Inflammatory macrophage (primary cell): ENCODE data around the gene EPHX1.
"Not testable (repeated sequence)": the region's sequence is repeated elsewhere in the genome, so short reads cannot be mapped to it uniquely, and the experiment has no call there.

Experiments used
- DNase-seq, 2 donors: peaks; one replicate each; pipeline ENCODE4 v3.0.0-alpha.2; 2020 to 2022

Gene EPHX1

DNA sequence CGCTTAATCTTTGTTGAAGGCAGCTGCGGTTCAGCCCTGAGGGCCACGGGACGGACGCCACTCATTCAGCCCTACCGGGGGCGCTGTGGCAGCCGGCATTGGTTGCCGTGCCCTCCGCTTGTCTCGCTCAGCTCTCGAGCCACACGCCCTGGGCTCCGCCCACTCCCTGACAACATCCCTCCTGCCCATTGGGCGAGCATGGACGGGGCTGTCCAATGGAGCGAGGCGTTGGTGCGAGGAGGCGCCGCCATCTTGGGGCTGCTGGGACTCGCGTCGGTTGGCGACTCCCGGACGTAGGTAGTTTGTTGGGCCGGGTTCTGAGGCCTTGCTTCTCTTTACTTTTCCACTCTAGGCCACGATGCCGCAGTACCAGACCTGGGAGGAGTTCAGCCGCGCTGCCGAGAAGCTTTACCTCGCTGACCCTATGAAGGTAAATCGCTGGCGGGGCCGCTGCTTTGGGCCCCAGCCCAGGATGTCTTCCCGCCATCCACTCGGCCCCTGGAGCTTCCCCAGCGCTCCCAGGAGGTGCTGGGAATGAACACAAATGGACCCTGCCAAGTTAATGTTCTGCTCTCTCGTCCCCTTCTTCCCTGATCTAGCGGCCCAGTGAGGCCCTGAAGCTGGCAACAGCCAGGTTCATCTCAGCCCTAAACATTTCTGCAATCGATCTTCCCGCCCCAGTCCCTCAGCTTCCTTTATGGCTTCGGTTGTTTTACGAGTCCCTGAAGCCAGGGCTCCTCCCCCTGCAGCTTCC lies 32.2 kb upstream of the EPHX1 start, which contains the start of gene SRP9:
Gene SRP9, plus strand, starts transcription at position 244 of the 754 bp plus-strand sequence. Its CDS starts 115 bp downstream, at position 359.
- DNase-seq, result peak; percentile 99

DNA sequence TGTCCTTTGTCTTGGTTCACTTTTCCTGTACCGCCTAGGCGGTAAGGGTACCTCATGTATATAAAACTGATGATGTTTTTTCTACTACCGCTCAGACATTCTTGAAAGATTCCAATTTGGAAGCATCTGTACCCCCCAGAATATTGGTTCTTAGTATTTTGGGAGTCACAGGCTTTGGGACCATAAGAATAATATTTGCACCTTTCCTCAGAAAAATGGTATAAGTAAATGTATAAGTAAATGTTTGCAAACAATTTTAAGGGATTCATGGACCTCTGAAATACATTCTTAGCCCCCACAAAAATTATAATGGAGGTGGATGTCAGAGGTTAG lies 31.6 kb upstream of the EPHX1 start:
- no peak for DNase-seq

DNA sequence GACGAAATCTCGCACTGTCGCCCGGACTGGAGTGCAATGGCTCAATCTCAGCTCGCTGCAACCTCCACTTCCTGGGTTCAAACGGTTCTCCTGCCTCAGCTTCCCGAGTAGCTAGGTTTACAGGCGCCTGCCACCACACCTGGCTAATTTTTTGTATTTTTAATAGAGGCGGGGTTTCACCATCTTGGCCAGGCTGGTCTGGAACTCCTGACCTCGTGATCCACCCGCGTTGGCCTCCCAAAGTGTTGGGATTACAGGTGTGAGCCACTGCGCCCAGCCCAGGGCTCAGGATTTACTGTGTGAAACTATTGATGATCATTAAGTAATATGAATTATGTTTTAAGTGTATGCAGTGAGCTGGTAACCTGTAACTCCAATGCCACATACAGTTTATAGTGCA lies 30.8 kb upstream of the EPHX1 start:
- DNase-seq, result not testable (repeated sequence)

DNA sequence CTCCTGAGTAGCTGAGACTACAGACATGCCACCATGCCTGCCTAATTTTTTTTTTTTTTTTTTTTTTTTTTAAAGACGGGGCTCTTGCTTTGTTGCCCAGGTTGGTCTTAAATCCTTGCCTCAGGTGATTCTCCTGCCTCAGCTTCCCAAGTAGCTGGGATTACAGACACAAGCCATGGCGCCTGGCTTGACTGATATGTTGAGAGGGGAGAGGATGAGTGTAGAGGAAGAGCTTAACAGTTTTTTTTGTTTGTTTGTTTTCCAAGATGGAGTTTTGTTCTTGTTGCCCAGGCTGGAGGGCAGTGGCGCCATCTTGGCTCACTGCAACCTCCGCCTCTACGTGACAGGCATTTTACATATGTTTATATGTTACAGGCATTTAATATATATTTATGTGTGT lies 29.8 kb upstream of the EPHX1 start:
- no peak for DNase-seq

DNA sequence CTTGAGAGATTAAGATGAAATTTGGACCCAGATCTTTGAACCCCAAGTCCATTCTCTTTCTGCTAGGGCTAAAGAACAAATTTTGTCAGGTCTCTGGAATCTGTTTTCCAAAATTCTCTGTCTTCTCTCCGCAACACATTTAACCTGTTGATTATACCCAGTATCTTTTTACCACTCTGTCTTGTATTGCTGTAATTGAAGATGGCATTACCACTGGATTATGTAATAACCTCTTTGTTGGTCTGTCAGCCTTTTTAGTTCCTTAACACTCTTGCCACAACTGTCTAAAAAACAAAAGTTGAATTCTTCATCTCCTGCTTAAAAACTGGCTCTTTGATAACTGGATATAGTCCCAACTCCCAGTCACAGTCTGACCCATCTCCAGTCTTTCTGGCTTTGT lies 29.3 kb upstream of the EPHX1 start:
- DNase-seq, result peak; percentile 21 to 55

DNA sequence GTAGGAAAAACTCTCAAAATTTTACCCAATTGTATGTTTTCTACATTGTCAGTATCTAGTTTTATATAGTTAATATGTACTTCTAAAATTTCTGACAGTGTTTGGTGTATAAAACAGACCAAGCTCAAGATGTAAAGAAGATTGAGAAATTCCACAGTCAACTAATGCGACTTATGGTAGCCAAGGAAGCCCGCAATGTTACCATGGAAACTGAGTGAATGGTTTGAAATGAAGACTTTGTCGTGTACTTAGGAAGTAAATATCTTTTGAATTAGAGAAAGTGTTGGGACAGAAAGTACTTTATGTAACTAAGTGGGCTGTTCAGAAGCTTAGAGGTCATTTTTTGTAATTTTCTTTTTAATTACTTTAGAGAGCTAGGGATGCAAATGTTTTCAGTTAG lies 20.8 kb upstream of the EPHX1 start:
- DNase-seq, result not testable (repeated sequence)

DNA sequence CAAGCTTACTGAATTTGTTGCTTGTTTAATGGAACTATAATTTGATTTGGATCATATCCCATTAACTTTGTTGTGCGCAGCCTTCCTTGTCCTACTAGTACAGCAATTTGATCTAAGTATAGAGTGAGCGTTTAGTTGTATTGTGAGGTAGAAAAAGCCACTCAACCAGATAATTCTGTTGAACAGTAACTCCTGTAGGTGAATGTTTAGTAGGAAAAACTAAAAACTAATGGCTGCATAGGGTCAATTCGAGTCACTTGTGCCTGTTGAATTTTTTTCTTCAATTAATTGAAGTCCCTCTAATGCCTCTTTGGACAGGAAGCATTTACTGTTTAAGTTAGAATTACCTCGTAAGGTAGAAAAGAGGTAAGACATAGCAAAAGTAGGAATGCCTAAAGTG lies 15.0 kb upstream of the EPHX1 start:
- DNase-seq, result no peak

DNA sequence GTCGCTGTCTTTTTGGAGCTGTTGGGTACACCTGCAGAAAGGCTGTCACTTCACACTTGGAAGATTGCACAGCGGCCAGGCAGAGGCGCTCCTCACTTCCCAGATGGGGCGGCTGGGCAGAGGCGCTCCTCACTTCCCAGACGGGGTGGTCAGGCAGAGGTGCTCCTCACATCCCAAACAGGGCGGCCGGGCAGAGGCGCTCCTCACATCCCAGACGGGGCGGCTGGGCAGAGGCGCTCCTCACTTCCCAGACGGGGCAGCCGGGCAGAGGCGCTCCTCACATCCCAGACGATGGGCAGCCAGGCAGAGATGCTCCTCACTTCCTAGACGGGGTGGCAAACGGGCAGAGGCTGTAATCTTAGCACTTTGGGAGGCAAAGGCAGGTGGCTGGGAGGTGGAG lies 13.8 kb upstream of the EPHX1 start:
- DNase-seq, result not testable (repeated sequence)

DNA sequence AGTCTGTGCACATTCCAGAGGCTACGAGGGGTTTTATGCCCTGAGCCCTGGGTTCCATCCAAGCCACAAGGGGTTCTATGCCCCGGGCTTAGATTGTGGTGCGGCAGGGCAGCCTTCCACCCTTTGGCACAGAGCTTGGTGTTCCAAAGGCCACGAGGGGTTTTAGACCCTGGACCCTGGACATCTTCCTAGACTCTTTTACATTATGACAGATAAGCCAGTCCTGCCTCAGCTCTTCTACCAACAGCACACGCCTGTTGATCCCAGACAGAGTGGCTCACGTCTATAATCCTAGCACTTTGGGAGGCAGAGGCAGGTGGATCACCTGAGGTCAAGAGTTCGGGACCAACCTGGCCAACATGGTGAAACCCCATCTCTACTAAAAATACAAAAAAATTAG lies 8.8 kb upstream of the EPHX1 start:
- DNase-seq, result not testable (repeated sequence)

DNA sequence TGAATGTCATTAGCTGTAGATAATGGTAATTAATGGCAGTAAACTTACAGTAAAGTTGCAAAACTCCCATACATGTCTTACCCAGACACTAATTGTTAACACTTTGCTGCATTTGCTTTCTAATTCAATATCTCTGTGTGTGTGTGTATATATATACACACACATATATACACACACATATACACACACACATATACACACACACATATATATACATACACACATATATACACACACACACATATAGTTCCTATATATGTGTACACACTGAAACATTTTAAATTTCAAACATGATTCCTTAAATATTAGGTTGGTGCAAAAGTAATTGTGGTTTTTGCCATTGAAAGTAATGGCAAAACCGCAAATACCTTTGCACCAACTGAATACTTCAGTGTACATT lies 3.7 kb upstream of the EPHX1 start:
- DNase-seq, result no peak

DNA sequence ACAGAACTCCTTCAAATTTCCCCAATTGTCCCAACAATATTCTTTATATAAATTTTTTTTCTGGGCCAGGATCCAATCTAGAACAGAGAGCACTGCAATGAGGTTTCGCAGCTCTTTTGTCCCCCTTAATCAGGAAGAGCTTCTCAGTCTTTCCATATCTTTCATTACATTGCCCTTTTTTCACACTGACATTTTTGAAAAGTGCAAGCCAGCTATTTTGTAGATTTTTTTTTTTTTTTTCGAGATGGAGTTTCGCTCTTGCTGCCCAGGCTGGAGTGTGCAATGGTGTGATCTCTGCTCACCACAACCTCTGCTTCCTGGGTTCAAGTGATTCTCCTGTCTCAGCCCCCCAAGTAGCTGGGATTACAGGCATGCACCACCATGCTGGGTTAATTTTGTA lies 3.2 kb upstream of the EPHX1 start:
- not testable (repeated sequence) for DNase-seq

DNA sequence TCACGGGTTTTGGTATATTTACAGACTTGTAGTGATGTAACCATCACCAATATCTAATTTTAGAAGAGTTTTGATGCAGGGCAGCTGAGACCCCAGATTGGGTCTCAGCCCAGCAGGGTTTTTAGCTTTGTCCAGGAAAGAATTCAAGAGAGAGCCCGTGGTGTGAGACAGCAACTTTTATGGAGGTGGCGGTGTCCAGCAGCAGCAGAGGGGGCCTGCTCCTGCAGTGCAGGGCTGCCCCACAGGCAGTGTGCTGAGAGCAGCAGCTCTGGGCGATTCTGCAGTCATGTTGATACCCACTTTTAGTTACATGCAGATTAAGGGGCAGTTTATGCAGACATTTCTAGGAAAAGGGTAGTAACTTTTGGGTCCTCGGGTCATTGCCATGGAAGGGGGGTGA lies 1.8 kb upstream of the EPHX1 start:
- no peak for DNase-seq

DNA sequence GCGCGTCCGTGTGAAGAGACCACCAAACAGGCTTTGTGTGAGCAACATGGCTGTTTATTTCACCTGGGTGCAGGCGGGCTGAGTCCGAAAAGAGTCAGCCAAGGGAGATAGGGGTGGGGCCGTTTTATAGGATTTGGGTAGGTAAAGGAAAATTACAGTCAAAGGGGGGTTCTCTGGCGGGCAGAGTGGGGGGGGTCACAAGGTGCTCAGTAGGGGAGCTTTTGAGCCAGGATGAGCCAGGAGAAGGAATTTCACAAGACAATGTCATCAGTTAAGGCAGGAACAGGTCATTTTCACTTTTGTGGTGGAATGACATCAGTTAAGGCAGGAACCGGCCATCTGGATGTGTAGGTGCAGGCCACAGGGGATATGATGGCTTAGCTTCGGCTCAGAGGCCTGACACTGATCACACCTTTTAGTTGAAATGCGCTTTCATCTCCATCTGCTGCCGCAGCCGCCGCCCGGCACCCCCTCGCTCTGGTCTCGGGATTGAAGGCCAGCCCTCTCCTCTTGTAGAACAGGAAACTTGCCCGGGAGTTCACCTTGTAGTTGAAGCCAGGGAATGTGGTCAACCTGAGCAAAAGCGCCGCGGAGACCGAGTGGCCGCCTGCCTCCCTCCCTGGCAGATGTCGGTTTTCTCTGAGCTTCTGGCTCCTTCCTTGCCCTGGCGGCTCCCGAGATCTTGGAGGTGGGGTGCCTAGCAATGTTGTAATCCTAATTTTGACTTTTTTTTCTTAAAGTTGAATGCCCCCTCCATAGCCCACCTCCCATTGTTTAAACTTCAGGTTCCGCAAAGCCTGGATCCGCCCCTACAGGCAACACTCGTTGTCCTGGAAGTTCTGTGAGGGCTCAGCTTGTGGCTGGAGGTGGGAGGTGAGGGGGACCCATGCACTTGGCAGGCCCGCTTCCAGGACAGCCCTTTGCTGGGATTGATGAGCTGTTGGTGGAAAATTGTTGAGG lies 935 bp downstream of the EPHX1 start:
- peak in 1 of 2 donors; percentile 8 for DNase-seq

DNA sequence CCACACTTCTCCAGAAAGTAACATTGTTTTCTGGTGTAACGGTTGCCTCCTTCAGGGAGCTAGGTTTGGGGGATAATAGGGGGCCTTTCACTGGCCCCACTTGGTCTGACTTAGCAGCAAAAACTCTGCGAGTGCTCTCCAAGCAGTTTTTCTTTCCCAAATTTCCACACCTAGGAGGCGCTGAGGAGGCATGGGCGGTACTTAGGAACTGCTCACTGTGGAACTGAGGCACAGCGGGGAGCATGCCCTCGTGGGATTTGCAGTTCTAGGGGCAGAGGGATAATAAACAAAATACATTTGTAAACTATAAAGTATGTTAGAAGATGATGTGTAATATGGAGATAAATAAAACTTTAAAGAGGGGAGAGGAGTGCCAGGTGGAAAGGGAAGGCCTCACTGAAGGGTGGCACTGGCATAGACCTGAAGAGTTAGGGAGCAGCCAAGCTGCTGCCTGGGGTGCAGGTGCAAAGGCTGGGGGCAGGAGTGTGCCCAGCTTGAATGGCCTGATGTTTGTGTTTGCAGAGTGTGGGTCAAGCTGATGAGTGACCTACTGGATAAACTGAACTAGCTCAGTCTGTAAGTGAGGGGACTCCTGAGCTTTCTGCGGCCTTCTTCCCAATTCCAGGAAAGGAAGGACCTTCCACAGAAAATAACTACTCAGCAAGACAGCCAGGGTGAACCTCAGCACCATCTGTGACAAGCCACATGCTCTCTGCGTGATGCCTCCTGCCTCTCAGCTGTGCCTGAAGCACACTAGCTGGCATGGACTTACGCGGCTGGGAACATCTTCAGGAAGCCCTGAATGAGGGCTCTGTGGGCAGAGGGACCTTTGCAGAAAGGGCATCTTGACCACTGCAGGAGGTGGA lies 1.9 kb downstream of the EPHX1 start:
- DNase-seq, result no peak

DNA sequence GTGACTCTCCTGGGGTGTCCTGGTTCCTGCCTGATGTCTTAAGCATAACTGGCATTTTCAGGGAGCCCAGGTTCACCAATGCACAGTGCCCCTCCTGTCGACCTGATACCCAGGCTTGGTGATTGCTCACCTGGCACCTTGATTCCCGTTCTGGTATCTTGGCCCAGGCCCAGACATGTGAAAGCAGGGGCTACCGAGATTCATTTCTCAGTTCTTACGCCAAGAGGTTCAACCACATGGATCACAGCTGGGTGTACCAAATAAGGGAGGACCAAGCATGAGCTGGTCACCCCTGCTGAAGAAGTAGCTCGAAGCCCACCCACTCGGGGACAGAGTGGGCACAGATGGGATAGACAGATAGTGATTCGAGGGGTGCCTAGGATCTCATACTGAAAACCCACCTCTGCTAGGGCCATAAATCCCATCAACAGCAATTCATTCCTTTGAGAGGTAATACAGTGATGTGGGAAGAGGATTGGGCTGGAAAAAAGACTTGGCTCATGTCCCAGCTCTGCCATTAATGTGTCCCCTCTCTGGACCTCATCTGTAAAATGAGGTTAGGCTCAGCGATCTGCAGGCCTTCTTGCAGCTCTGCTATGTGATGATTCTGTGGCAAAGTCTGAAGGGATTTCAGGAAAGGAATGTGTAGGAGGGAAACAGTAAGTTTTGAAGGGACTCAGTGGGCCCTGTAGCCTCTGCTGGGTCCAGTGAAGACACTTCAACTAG lies 2.7 kb downstream of the EPHX1 start:
- no peak for DNase-seq

DNA sequence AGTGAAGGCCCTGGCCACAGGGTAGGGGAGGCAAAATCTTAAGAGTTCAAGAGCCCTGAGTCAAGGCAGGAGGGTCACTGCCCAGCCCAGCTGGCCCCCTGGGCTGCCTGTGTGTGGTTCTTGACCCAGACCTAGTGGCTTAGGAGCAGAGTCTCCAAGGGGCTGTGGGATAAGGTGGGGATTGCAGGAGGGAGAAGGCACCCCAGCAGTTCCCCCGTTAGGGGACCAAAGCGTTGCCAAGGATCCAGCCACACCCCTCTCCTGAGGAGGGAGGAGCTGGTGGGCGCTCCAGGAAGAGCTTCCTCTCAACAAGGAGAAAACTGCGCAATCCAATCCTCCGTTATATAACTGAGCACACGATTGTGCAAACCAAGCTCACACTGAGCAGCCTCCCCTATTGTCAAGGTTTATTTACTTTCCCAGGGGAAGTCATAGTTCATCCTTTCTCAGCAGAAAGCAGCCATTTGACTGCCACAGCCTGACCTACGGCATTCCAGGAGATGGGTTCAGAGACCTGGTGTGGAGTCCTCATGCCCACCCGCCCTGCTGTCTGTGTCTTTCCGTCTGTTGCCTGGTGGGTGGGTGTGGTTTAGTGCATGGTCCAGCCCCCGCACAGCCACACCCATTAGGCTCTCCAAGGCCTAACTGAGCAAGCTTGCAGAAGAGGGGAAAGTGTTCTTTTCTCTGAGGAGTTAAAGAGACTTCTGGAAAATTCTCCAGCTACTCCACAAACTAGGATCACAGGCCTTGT lies 3.5 kb downstream of the EPHX1 start:
- DNase-seq, result peak; percentile 88 to 93

DNA sequence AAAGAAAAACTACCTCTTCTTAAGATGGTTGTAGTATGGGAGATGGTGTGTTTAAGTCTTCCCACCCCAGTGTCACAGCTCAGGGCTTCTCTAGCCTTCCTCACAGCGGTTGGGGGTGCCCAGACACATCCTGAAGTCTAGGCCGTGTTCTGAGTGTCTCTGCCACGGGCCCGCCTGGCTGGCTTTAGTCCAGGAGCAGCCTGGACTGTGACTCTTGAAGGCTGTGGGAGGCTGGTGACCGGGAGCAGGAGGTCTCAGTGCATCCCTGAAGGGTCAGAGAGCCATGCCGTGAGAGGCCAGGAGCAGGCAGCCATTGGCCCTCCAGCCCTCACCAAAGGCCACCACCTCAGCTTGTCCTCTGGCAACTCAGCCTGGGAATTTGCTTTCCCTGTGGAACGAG lies 4.5 kb downstream of the EPHX1 start:
- no peak for DNase-seq

DNA sequence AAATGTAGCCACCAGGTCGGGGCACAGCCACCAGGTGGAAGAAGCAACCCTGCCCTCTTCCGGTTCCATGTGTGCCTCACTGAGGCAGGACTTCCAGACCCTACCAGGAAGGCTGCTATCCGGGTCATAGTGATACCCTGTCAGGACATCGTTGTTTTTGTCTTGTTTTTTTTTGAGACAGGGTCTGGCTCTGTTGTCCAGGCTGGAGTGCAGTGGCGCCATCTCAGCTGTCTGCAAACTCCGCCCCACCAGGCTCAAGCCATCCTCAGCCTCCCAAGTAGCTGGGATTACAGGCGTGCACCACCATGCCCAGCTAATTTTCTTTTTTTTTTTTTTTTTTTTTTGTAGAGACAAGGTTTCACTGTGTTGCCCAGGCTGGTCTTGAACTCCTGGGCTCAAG lies 5.2 kb downstream of the EPHX1 start:
- not testable (repeated sequence) for DNase-seq

DNA sequence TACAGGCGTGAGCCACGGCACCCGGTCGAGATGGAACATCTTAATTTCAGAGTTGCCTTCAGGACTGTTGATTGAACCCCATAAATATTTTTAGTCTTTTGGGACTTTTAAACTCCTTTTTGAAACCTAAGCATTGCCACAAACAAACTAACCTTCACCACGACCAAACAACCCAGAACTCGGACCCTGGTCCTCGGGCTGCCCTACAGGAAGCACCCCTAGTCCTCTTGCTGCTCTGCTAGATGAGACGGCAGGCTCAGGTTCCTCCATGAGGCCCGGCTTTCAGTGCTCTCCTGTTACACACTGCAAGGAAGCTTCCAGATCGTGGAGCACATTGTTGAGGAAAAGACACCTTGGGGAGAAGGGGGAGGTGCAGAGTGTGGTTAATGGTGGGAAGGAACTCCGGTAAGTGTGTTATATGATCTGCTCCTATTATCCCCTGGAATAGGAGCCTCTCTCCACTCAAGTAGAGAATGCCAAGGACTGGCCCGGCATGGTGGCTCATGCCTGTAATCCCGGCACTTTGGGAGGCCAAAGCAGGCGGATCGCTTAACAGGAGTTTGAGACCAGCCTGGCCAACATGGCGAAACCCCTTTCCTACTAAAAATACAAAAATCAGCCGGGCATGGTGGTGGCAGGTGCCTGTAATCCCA lies 5.7 kb downstream of the EPHX1 start:
- DNase-seq, result no peak

DNA sequence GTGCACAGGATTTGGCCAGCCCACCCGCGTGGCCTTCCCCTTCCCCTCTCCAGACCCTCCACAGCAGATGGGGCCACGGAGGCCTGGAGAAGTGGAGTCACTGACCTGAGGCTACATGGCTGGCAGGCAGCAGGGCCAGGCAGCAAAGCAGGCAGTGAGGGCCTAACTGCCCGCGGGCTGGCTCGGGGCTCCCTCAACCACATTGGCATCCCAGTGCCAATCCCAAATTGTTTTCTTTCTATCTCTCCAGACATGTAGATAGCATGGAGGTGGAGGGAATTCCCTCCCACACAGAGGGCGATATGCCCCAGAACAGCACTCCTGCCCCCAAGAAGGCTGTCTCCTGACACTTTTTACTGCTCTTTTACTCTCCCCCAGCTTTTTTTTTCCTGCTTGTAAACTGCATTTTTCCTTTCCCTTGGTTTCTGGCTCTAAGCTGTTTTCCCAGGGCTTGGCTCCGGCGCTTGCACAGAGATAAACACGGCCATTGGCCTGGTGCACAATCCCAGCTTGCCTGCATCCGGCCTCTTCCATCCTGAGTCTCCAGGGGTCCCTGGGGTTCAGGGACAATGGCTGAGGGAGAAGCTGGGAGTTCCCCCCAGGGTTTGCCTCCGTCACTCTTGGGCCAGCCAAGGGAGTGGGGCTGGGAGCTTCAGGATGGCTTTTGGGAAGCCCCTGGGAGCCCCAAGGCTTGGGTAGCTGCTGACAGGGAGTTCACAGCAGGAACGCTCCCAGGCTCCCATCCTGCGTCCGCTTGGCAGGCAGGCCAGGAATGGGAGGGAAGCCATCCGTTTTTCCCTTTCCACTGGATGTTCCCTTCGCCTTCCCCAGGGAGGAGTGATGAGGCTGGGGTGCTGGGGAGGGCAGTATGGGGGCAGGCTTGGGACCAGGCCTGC lies 7.0 kb downstream of the EPHX1 start:
- no peak for DNase-seq
